ENCODE data around the gene NUDT16. TPM values are rescaled to one million over a fixed set of nuclear protein-coding genes. Genes with fewer than 3 reads are reported as not detected.

The NUDT16 gene
- total and polyA plus RNA-seq, 2 of the 8 experiments (the other 6 are each of a cell fraction or from before 2014, with no cell fraction given): 8.5 to 19.1 TPM

DNA sequence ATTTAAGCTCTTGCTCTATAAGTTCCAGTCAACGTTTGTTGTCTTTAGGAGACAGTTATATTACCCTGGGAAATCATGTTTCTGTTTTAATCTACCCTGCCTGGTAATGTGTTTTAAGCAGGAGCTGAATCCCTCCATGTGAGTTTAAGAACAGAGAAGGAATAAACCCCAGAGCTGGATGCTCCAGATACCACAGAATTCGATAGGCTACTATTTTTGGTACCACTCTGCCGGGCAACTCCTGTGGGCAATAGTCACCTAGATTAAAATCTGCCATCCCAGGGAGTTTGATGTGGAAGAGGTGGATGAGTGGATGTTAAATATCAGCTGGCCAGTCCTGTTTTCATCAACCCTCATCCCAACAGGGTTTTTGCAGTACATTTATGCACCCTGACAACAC, 20.4 kb downstream of the NUDT16 start:
- H3K56ac ChIP-seq (replicated peaks; ENCODE audit: insufficient read length, low read depth, low read length): no peak overlapping the region
- no peak overlapping the region for H2BK120ac ChIP-seq (replicated peaks; ENCODE audit: low read depth, low read length)
- H3K9ac ChIP-seq (replicated peaks in 1 of 4; ENCODE audit: extremely low read depth in 1 of 4, low read depth in 3 of 4, low read length in 3 of 4): no peak overlapping the region
- H3K79me1 ChIP-seq (ENCODE audit: low read depth, low read length): no peaks in the 10 kb centered on the region
- no peak overlapping the region for H2BK20ac ChIP-seq (ENCODE audit: low read length)
- no peak overlapping the region for H3K23ac ChIP-seq (ENCODE audit: insufficient read length)
- H4K91ac ChIP-seq (replicated peaks; ENCODE audit: insufficient read length, low read length): no peak overlapping the region
- FAIRE-seq (no peak), DNase-seq (ENCODE audit: low read depth in 1 of 2, low spot score in 2 of 2) (no peak)
- H2AFZ ChIP-seq (ENCODE audit: low read length): no peak overlapping the region
- H3K36me3 ChIP-seq (ENCODE audit: control insufficient read depth in 2 of 4, insufficient read depth in 4 of 4, low read length in 3 of 4): no peaks in the 10 kb centered on the region
- H3K4me3 ChIP-seq (ENCODE audit: extremely low read depth in 1 of 4, insufficient read depth in 2 of 4, low read depth in 3 of 4, low read length in 4 of 4): no peak overlapping the region
- H3K4ac ChIP-seq (replicated peaks; ENCODE audit: insufficient read length, low read depth, low read length): no peak overlapping the region
- H2BK5ac ChIP-seq (ENCODE audit: low read depth, low read length): no peak overlapping the region
- no peak overlapping the region for H3K4me2 ChIP-seq (ENCODE audit: insufficient read depth in 1 of 2, low read depth in 2 of 2, low read length in 2 of 2)
- no peak overlapping the region for H3K27ac ChIP-seq (ENCODE audit: low read depth, low read length)
- H2BK15ac ChIP-seq (ENCODE audit: low read length): no peak overlapping the region
- peaks cover 0 to 4% of the 10 kb centered on the region in 2 experiments; a peak in 2 of 4 replicates for H3K9me3 ChIP-seq (ENCODE audit: insufficient read depth in 2 of 2, low read depth in 1 of 2, low read length in 1 of 2)
- H2AK5ac ChIP-seq (ENCODE audit: low read depth, low read length): no peak overlapping the region
- TF ChIP-seq, protein P1, sequence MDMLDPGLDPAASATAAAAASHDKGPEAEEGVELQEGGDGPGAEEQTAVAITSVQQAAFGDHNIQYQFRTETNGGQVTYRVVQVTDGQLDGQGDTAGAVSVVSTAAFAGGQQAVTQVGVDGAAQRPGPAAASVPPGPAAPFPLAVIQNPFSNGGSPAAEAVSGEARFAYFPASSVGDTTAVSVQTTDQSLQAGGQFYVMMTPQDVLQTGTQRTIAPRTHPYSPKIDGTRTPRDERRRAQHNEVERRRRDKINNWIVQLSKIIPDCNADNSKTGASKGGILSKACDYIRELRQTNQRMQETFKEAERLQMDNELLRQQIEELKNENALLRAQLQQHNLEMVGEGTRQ (IDR thresholded peaks at IDR 0.05; ENCODE audit: low read length): no peak
- TF ChIP-seq GABPA (IDR thresholded peaks at IDR 0.05; ENCODE audit: borderline replicate concordance, insufficient read depth, low read length) (no peak), BCL11A (IDR thresholded peaks at IDR 0.05; ENCODE audit: low read depth in 2 of 2, low read length in 2 of 2) (no peak), EZH2 (IDR thresholded peaks at IDR 0.05; ENCODE audit: low read depth, low read length, severe bottlenecking) (no peak), BRCA1 (IDR thresholded peaks at IDR 0.05; ENCODE audit: low read depth, low read length) (no peak), RXRA (IDR thresholded peaks at IDR 0.05; ENCODE audit: insufficient read depth, low read depth, low read length) (no peak), TCF12 (IDR thresholded peaks at IDR 0.05; ENCODE audit: low read depth, low read length) (no peak), HDAC2 (IDR thresholded peaks at IDR 0.05; ENCODE audit: borderline replicate concordance in 1 of 2, low read depth in 2 of 2, low read length in 2 of 2) (no peak), ZNF274 (IDR thresholded peaks at IDR 0.05; ENCODE audit: borderline replicate concordance, extremely low read depth, low read length) (no peak)
- H3K14ac ChIP-seq (ENCODE audit: insufficient read length): no peak overlapping the region
- H3K23me2 ChIP-seq (ENCODE audit: low read depth, low read length): no peaks in the 10 kb centered on the region
- H4K8ac ChIP-seq (ENCODE audit: extremely low read depth, insufficient read depth, low read length): no peak overlapping the region
- no peaks in the 10 kb centered on the region for H4K20me1 ChIP-seq (replicated peaks in 1 of 2; ENCODE audit: control insufficient read depth in 1 of 2, insufficient read depth in 2 of 2, low read length in 2 of 2)
- ChIA-PET CTCF (ENCODE audit: partially characterized antibody) (no interaction called here), POLR2A (ENCODE audit: partially characterized antibody) (interaction anchor here (0.6 kb wide), 1 partner anchor 165 kb away, joined by 3 read pairs; no protein-coding TSS in a partner anchor)
- no peak overlapping the region for H2BK12ac ChIP-seq (ENCODE audit: low read depth, low read length)
- H3K79me2 ChIP-seq (ENCODE audit: control insufficient read depth in 1 of 2, insufficient read depth in 2 of 2, low read length in 2 of 2): no peaks in the 10 kb centered on the region
- H4K5ac ChIP-seq (ENCODE audit: insufficient read length, low read depth, low read length): no peak overlapping the region
- no peaks in the 10 kb centered on the region for H3K4me1 ChIP-seq (replicated peaks in 1 of 4; ENCODE audit: control insufficient read depth in 3 of 4, insufficient read depth in 4 of 4, low read length in 3 of 4)
- 85% methylated on average over 3 of the region's 3 CpGs; no CpG with 5 or more reads in 1 of the 2 experiments for WGBS, 2 experiments (ENCODE audit: extremely low coverage in 1 of 2, insufficient coverage in 1 of 2, insufficient read length in 1 of 2, insufficient replicate concordance in 2 of 2, low coverage in 1 of 2, low lambda C conversion rate in 2 of 2, missing lambda C conversion rate in 1 of 2)
- H3K18ac ChIP-seq (ENCODE audit: extremely low read depth, low read length): no peak overlapping the region
- no peaks in the 10 kb centered on the region for H3K27me3 ChIP-seq (replicated peaks in 1 of 4; ENCODE audit: control insufficient read depth in 3 of 4, extremely low read depth in 1 of 4, insufficient read depth in 3 of 4, low read length in 3 of 4)
